ENCODE measurements around the gene PRDM2.

- no peak for TF ChIP-seq CTCF (IDR thresholded peaks at IDR 0.05)
- no peak for TF ChIP-seq EP300 (IDR thresholded peaks at IDR 0.05)
Observed at GRCh38 chr1:13760340-13760739, 60.4 kb downstream of the PRDM2 start.

All from ovary (tissue), 3 donors.